ENCODE measurements around the gene PRR3.

DNA sequence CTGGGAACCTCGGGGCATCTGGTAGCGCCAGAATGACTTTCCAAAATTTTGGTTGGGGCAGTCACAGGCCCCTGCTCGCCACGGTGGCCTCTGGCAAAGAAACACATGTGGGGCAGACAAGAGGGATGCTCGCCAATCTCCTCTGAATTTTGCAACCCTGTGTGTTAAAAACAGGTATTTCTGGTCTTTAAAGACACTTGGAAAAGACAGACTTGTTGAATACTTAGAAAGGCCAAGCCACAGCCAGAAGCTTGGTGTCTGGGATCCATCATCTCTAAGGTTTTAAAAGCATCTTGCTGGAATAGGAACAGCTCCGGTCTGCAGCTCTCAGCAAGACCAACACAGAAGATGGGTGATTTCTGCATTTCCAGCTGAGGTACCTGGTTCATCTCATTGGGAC is 36.6 kb upstream of the PRR3 start:
- TF ChIP-seq, protein P1, sequence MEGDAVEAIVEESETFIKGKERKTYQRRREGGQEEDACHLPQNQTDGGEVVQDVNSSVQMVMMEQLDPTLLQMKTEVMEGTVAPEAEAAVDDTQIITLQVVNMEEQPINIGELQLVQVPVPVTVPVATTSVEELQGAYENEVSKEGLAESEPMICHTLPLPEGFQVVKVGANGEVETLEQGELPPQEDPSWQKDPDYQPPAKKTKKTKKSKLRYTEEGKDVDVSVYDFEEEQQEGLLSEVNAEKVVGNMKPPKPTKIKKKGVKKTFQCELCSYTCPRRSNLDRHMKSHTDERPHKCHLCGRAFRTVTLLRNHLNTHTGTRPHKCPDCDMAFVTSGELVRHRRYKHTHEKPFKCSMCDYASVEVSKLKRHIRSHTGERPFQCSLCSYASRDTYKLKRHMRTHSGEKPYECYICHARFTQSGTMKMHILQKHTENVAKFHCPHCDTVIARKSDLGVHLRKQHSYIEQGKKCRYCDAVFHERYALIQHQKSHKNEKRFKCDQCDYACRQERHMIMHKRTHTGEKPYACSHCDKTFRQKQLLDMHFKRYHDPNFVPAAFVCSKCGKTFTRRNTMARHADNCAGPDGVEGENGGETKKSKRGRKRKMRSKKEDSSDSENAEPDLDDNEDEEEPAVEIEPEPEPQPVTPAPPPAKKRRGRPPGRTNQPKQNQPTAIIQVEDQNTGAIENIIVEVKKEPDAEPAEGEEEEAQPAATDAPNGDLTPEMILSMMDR (IDR thresholded peaks at IDR 0.05; ENCODE audit: poor library complexity, severe bottlenecking): no peak
- TF ChIP-seq TAF1 (IDR thresholded peaks at IDR 0.05; ENCODE audit: low read depth) (no peak), RAD21 (conservative IDR thresholded peaks at IDR 0.05) (no peak), POLR2AphosphoS5 (IDR thresholded peaks at IDR 0.05) (no peak), MXI1 (conservative IDR thresholded peaks at IDR 0.05; ENCODE audit: poor library complexity, severe bottlenecking) (no peak), EZH2 (IDR thresholded peaks at IDR 0.05; ENCODE audit: borderline replicate concordance, insufficient read depth, low read length, poor library complexity, severe bottlenecking) (no peak)
